ENCODE results near the gene MACROD2.

DNA sequence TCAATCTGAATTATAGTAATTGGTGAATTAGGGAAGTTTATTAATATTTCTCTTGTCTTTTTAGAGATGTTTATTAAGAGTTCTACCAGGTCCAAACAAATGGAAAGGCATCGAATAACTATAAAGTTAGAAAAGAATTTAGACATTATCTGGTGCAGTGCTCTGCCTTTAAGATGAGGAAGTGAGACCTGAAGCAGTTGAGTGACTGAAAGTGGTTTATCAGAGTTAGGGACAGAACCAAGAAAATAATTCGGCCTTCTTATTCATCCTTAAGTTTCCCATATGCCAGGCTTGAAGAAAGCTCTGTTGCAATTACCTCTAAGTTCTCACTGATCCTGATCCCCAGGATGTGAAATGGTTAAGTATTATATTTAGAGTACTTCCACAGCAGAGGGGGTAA, 436.3 kb downstream of the MACROD2 start:
- TF ChIP-seq, protein P1, sequence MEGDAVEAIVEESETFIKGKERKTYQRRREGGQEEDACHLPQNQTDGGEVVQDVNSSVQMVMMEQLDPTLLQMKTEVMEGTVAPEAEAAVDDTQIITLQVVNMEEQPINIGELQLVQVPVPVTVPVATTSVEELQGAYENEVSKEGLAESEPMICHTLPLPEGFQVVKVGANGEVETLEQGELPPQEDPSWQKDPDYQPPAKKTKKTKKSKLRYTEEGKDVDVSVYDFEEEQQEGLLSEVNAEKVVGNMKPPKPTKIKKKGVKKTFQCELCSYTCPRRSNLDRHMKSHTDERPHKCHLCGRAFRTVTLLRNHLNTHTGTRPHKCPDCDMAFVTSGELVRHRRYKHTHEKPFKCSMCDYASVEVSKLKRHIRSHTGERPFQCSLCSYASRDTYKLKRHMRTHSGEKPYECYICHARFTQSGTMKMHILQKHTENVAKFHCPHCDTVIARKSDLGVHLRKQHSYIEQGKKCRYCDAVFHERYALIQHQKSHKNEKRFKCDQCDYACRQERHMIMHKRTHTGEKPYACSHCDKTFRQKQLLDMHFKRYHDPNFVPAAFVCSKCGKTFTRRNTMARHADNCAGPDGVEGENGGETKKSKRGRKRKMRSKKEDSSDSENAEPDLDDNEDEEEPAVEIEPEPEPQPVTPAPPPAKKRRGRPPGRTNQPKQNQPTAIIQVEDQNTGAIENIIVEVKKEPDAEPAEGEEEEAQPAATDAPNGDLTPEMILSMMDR (IDR thresholded peaks at IDR 0.05): no peak
- TF ChIP-seq POLR2A (IDR thresholded peaks at IDR 0.05): no peak
